A673 (cell line): Measurements from ENCODE around the gene MAST4. TPM values are rescaled to one million over a fixed set of nuclear protein-coding genes. Genes with fewer than 3 reads are reported as not detected.

Source experiments
- BruUV-seq: library from RNA; stranded (reverse); fragments of 400-500 nt; replicated peaks from 2 replicates; lab custom pipeline; 2021; lab: Mats Ljungman, UMichigan
- CTCF ChIA-PET: fragments of 300-600 bp; sonication (Branson Sonifier 250); formaldehyde crosslinking; loops from one replicate; lab custom pipeline; 2022; ENCODE audit warnings: antibody characterized with exemption; lab: Charles Lee
- POLR2A ChIA-PET: fragments of 300-600 bp; sonication (Branson Sonifier 250); formaldehyde crosslinking; loops from one replicate; lab custom pipeline; 2022; ENCODE audit warnings: antibody characterized with exemption; ENCODE audit not compliant: low non-redundant PET; lab: Charles Lee
- DNase-seq: peaks from one replicate; pipeline ENCODE4 v3.0.0-alpha.2; 2015; ENCODE audit warnings: low spot score
- H3K27ac ChIP-seq: fragments of 200-600 bp; sonication (generic); 2 replicates; pipeline ENCODE4 v1.5.1; 2016; ENCODE audit warnings: mixed run types, low read depth, mild to moderate bottlenecking, mixed read lengths, antibody characterized with exemption, low read length; ENCODE audit not compliant: poor library complexity, severe bottlenecking
- H3K27me3 ChIP-seq: fragments of 200-600 bp; sonication (generic); replicated peaks from 2 replicates; pipeline ENCODE4 v1.6.1; 2017; ENCODE audit warnings: mixed run types, low read depth, mild to moderate bottlenecking, mixed read lengths, antibody characterized with exemption, low read length; ENCODE audit not compliant: insufficient read depth, poor library complexity
- H3K36me3 ChIP-seq: fragments of 200-600 bp; sonication (generic); 2 replicates; pipeline ENCODE4 v1.6.1; 2016; ENCODE audit warnings: mixed run types, mild to moderate bottlenecking, mixed read lengths, antibody characterized with exemption, low read length; ENCODE audit not compliant: insufficient read depth, poor library complexity, severe bottlenecking
- H3K4me1 ChIP-seq: fragments of 200-600 bp; sonication (generic); 2 replicates; pipeline ENCODE4 v1.6.1; 2017; ENCODE audit warnings: mixed run types, mild to moderate bottlenecking, mixed read lengths, antibody characterized with exemption, low read length; ENCODE audit not compliant: insufficient read depth, poor library complexity, severe bottlenecking
- H3K4me3 ChIP-seq: fragments of 200-600 bp; sonication (generic); 2 replicates; pipeline ENCODE4 v1.5.1; 2016; ENCODE audit warnings: low read depth, mixed run types, mild to moderate bottlenecking, mixed read lengths, low read length; ENCODE audit not compliant: poor library complexity, severe bottlenecking
- H3K9me3 ChIP-seq: fragments of 200-600 bp; sonication (generic); 2 replicates; pipeline ENCODE4 v1.6.1; 2016; ENCODE audit warnings: mixed run types, low read depth, mild to moderate bottlenecking, mixed read lengths, antibody characterized with exemption, low read length; ENCODE audit not compliant: poor library complexity, severe bottlenecking
- CTCF ChIP-seq: fragments of 300-800, 200-600 bp; sonication (generic); conservative IDR thresholded peaks from 2 replicates; pipeline ENCODE4 v1.5.1; 2017; ENCODE audit warnings: low read depth, mild to moderate bottlenecking, antibody characterized with exemption, low read length, moderate library complexity, mixed read lengths
- EZH2 ChIP-seq: fragments of 200-600 bp; sonication (generic); IDR thresholded peaks from 2 replicates; pipeline ENCODE4 v1.6.1; 2017; ENCODE audit warnings: borderline replicate concordance, low read depth, mild to moderate bottlenecking, mixed read lengths, antibody characterized with exemption, low read length; ENCODE audit not compliant: poor library complexity, severe bottlenecking
- intact Hi-C: fragments of 100-400 bp; cut with micrococcal nuclease; formaldehyde crosslinking; loops from one replicate; pipeline ENCODE4 v1.10.0; 2022; ENCODE audit not compliant: unreplicated experiment
- total RNA-seq: library from RNA; stranded (reverse); gene quantifications from 2 replicates; pipeline ENCODE4 v1.2.3, GENCODE V29; 2021

MAST4 gene
- total RNA-seq, 1 experiment from 2014 or later = 4.5 TPM

- no peak overlapping the region for H3K27ac ChIP-seq
- CTCF ChIA-PET = no interaction called here
- no peaks in the 10 kb centered on the region for H3K4me1 ChIP-seq
- no peaks in the 10 kb centered on the region for H3K36me3 ChIP-seq
- DNase-seq = no peak
- H3K27me3 ChIP-seq = peaks cover 11% of the 10 kb centered on the region
- no peak overlapping the region for H3K4me3 ChIP-seq
- POLR2A ChIA-PET = no interaction called here
- TF ChIP-seq EZH2 (no peak), CTCF (no peak)
- no TSS peak for BruUV-seq
- no peaks in the 10 kb centered on the region for H3K9me3 ChIP-seq
- intact Hi-C loops = no loop called here
Measured at GRCh38 chr5:66718374-66719002, 122.3 kb downstream of the MAST4 start.

GRCh38 chr5:66720780-66721179 lies 124.6 kb downstream of the MAST4 start:
- CTCF ChIA-PET = no interaction called here

GRCh38 chr5:66722686-66723085 lies 126.5 kb downstream of the MAST4 start:
- TF ChIP-seq CTCF (no peak), EZH2 (no peak)
- no TSS peak for BruUV-seq
- Histone ChIP-seq H3K27ac (no peak overlapping the region), H3K4me1 (no peaks in the 10 kb centered on the region), H3K4me3 (no peak overlapping the region), H3K27me3 (peaks cover 12% of the 10 kb centered on the region), H3K36me3 (no peaks in the 10 kb centered on the region), H3K9me3 (no peaks in the 10 kb centered on the region)
- ChIA-PET POLR2A (no interaction called here), CTCF (interaction anchor here (0.5 kb wide), 1 partner anchor 102 kb away, joined by 3 read pairs; no protein-coding TSS in a partner anchor)
- no peak for DNase-seq
- intact Hi-C loops = no loop called here

More at GRCh38 chr5:66720780-66721179, 124.6 kb downstream of the MAST4 start:
- no TSS peak for BruUV-seq
- H3K27ac ChIP-seq = no peak overlapping the region
- intact Hi-C loops = no loop called here
- H3K9me3 ChIP-seq = no peaks in the 10 kb centered on the region
- DNase-seq = no peak
- no peaks in the 10 kb centered on the region for H3K36me3 ChIP-seq
- TF ChIP-seq EZH2 = no peak
- TF ChIP-seq CTCF = no peak
- H3K4me1 ChIP-seq = no peaks in the 10 kb centered on the region
- peaks cover 12% of the 10 kb centered on the region for H3K27me3 ChIP-seq
- POLR2A ChIA-PET = no interaction called here
- no peak overlapping the region for H3K4me3 ChIP-seq
